Mucosa of descending colon (tissue), 3 donors: ENCODE results near the gene STIMATE. TPM values are rescaled to one million over a fixed set of nuclear protein-coding genes. Genes with fewer than 3 reads are reported as not detected.

ENCODE experiments used
- ATAC-seq: fragments of 200-7000 bp; cut with Tn5 transposase; one replicate; pipeline ENCODE4 v1.9.1; 2020; ENCODE audit warnings: mild to moderate bottlenecking, moderate library complexity
- DNase-seq, 3 donors: peaks; one replicate each; pipeline ENCODE4 v3.0.0-alpha.2; 2020
- H3K36me3 ChIP-seq: fragments of 200-600 bp; one replicate; pipeline ENCODE4 v1.8.0; 2021; ENCODE audit warnings: low read depth, mild to moderate bottlenecking
- H3K4me1 ChIP-seq: fragments of 200-600 bp; one replicate; pipeline ENCODE4 v1.8.0; 2021; ENCODE audit warnings: low read depth, mild to moderate bottlenecking
- H3K4me3 ChIP-seq: fragments of 200-600 bp; one replicate; pipeline ENCODE4 v1.8.0; 2021; ENCODE audit warnings: mild to moderate bottlenecking
- H3K9me3 ChIP-seq: fragments of 200-600 bp; one replicate; pipeline ENCODE4 v1.8.0; 2021; ENCODE audit warnings: mild to moderate bottlenecking
- CTCF ChIP-seq: fragments of 200-600 bp; IDR thresholded peaks from one replicate; pipeline ENCODE4 v1.8.0; 2022; ENCODE audit warnings: antibody characterized with exemption, mild to moderate bottlenecking
- intact Hi-C, 2 donors: fragments of 100-400 bp; cut with DNase I in 1 of 2; cut with micrococcal nuclease in 1 of 2; formaldehyde crosslinking; loops; one replicate each; pipeline versions ENCODE4 v1.11.0 to v1.11.1; 2022; cut with DNase I, micrococcal nuclease
- total RNA-seq, 3 donors: library from RNA; stranded (reverse); fragmentation: NEBNext Ultra II Directional in 2 of 3; extraction: Animal tissue kit (Norgen Biotek cat#: 25700) in 2 of 3; gene quantifications; one replicate each; pipeline versions ENCODE4 v1.2.1 to v1.2.4, GENCODE V29; 2021 to 2023
- donor health status: DM: no; HTN: no; CAD: no; lungs with moderate emphysema.
- donor health status: DM: no; HTN: no; CAD: no.
- donor health status: DM: no; HTN: yes; CAD: no.

The STIMATE gene
- total RNA-seq, 3 donors from 2014 or later = 9.3 to 14.8 (median 11.1) TPM

GRCh38 chr3:52870471-52870870, 26.9 kb downstream of the STIMATE start:
- peaks cover 8% of the 10 kb centered on the region for H3K4me1 ChIP-seq
- no peak for DNase-seq
- intact Hi-C loops = no loop called here
- no peaks in the 10 kb centered on the region for H3K36me3 ChIP-seq
- no peak for TF ChIP-seq CTCF
- no peaks in the 10 kb centered on the region for H3K9me3 ChIP-seq
- H3K4me3 ChIP-seq = no peak overlapping the region
- no peak for ATAC-seq

- Histone ChIP-seq H3K9me3 (no peaks in the 10 kb centered on the region), H3K4me3 (no peak overlapping the region), H3K4me1 (no peaks in the 10 kb centered on the region), H3K36me3 (no peaks in the 10 kb centered on the region)
- TF ChIP-seq CTCF = no peak
- DNase-seq (no peak), ATAC-seq (no peak)
- intact Hi-C loops = no loop called here
Measured at GRCh38 chr3:52866427-52866826, 30.9 kb downstream of the STIMATE start.

GRCh38 chr3:52865994-52866393, 31.4 kb downstream of the STIMATE start:
- no peak overlapping the region for H3K4me3 ChIP-seq
- no peak for ATAC-seq
- no peaks in the 10 kb centered on the region for H3K36me3 ChIP-seq
- TF ChIP-seq CTCF = no peak
- no peak for DNase-seq
- no peaks in the 10 kb centered on the region for H3K4me1 ChIP-seq
- no peaks in the 10 kb centered on the region for H3K9me3 ChIP-seq
- intact Hi-C loops = no loop called here

- no peak for ATAC-seq
- Histone ChIP-seq H3K36me3 (no peaks in the 10 kb centered on the region), H3K4me3 (no peak overlapping the region), H3K4me1 (no peaks in the 10 kb centered on the region), H3K9me3 (no peaks in the 10 kb centered on the region)
- TF ChIP-seq CTCF = no peak
- intact Hi-C loops = no loop called here
- no peak for DNase-seq
Measured at GRCh38 chr3:52860424-52860768, 37.0 kb downstream of the STIMATE start.

- intact Hi-C loops = no loop called here
- TF ChIP-seq CTCF = no peak
- no peaks in the 10 kb centered on the region for H3K4me1 ChIP-seq
- H3K36me3 ChIP-seq = no peaks in the 10 kb centered on the region
- no peaks in the 10 kb centered on the region for H3K9me3 ChIP-seq
- DNase-seq (no peak), ATAC-seq (no peak)
- H3K4me3 ChIP-seq = no peak overlapping the region
Measured at GRCh38 chr3:52859686-52860423, 37.5 kb downstream of the STIMATE start.

- intact Hi-C loops = no loop called here
- no peak for DNase-seq
- ATAC-seq = no peak
Measured at GRCh38 chr3:52857864-52858263, 39.5 kb downstream of the STIMATE start.

More at GRCh38 chr3:52857864-52858263, 39.5 kb downstream of the STIMATE start:
- no peak overlapping the region for H3K4me3 ChIP-seq
- H3K36me3 ChIP-seq = no peaks in the 10 kb centered on the region
- no peaks in the 10 kb centered on the region for H3K4me1 ChIP-seq
- no peak for TF ChIP-seq CTCF
- H3K9me3 ChIP-seq = no peaks in the 10 kb centered on the region
